ENCODE results near the gene PPP2R5E. TPM values are rescaled to one million over a fixed set of nuclear protein-coding genes. Genes with fewer than 3 reads are reported as not detected.

Gene PPP2R5E
- total RNA-seq, 3 donors from 2014 or later (not counting 1 experiment from before 2014, with no cell fraction given) = 57.4 to 64.1 (median 62.4) TPM

DNA sequence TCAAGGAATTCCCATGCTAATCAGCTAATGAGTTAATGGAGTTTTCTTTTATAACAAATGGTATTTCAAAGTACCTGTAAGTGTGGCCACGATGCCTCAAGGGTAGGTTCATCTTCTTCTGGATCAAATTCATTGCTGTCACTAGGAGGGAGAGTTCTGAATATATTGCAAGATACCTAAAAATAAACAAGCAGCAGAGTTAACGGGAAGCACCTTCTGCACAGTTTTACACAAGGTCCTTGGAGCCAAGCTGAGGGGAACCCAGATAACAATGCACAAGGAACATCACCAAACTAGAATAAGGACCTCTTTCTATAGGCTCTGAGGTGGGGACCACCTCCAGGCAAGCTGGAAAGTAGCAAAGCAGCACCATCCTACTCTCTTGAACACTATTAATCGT, 121.3 kb downstream of the PPP2R5E start:
- TF ChIP-seq, protein P1, sequence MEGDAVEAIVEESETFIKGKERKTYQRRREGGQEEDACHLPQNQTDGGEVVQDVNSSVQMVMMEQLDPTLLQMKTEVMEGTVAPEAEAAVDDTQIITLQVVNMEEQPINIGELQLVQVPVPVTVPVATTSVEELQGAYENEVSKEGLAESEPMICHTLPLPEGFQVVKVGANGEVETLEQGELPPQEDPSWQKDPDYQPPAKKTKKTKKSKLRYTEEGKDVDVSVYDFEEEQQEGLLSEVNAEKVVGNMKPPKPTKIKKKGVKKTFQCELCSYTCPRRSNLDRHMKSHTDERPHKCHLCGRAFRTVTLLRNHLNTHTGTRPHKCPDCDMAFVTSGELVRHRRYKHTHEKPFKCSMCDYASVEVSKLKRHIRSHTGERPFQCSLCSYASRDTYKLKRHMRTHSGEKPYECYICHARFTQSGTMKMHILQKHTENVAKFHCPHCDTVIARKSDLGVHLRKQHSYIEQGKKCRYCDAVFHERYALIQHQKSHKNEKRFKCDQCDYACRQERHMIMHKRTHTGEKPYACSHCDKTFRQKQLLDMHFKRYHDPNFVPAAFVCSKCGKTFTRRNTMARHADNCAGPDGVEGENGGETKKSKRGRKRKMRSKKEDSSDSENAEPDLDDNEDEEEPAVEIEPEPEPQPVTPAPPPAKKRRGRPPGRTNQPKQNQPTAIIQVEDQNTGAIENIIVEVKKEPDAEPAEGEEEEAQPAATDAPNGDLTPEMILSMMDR (IDR thresholded peaks at IDR 0.05) = no peak
- Histone ChIP-seq H3K4me1 (ENCODE audit: control insufficient read depth, insufficient read depth, low read length) (no peaks in the 10 kb centered on the region), H3K4me3 (ENCODE audit: low read length) (no peak overlapping the region), H3K9me3 (ENCODE audit: control insufficient read depth, insufficient read depth, low read length) (no peaks in the 10 kb centered on the region), H3K27me3 (ENCODE audit: control insufficient read depth, insufficient read depth, low read length) (no peaks in the 10 kb centered on the region), H3K27ac (ENCODE audit: low read length) (no peak overlapping the region), H3K36me3 (ENCODE audit: control insufficient read depth, insufficient read depth, low read length) (peaks cover 16% of the 10 kb centered on the region)
- ATAC-seq (no peak), DNase-seq (no peak)
- Mint-ChIP-seq H3K4me3 (no peak overlapping the region), H3K27ac (peak overlapping the region; percentile 28 to 53), H3K4me1 (peaks cover 20 to 23% of the 10 kb centered on the region in 2 donors), H3K9me3 (no peaks in the 10 kb centered on the region), H3K27me3 (ENCODE audit: low read depth in 2 of 2) (no peaks in the 10 kb centered on the region), H3K36me3 (no peaks in the 10 kb centered on the region)
- intact Hi-C loops (cut with micrococcal nuclease) = no loop called here
- WGBS (ENCODE audit: insufficient coverage) = 97% methylated on average over 3 of the region's 3 CpGs

DNA sequence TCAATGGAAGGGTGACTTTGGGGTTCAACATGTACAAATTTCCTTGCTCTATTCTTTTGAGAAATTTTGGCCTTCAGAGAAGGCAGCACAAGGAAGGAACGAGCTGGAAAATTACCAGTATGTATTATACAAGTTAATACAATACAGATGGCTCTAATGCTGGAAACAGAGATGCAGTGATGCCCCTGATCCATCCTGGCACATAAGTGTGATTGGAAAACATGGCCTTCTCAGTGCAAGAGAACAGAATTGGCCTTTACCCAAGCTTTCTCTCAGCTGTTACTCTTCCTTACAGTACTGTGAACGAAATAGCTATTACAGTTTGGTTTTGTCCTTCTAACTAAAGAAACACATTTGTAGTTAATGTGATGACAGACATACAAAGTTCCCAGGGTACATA, 122.0 kb downstream of the PPP2R5E start:
- Mint-ChIP-seq H3K4me1 (peaks cover 16 to 19% of the 10 kb centered on the region in 2 donors), H3K27ac (peak overlapping the region; percentile 28 to 53), H3K9me3 (no peaks in the 10 kb centered on the region), H3K27me3 (ENCODE audit: low read depth in 2 of 2) (no peaks in the 10 kb centered on the region), H3K4me3 (no peak overlapping the region), H3K36me3 (no peaks in the 10 kb centered on the region)
- Histone ChIP-seq H3K36me3 (ENCODE audit: control insufficient read depth, insufficient read depth, low read length) (peaks cover 16% of the 10 kb centered on the region), H3K4me3 (ENCODE audit: low read length) (no peak overlapping the region), H3K27ac (ENCODE audit: low read length) (no peak overlapping the region), H3K4me1 (ENCODE audit: control insufficient read depth, insufficient read depth, low read length) (no peaks in the 10 kb centered on the region), H3K9me3 (ENCODE audit: control insufficient read depth, insufficient read depth, low read length) (no peaks in the 10 kb centered on the region), H3K27me3 (ENCODE audit: control insufficient read depth, insufficient read depth, low read length) (no peaks in the 10 kb centered on the region)
- ATAC-seq (no peak), DNase-seq (no peak)
- TF ChIP-seq, protein P1 (IDR thresholded peaks at IDR 0.05) = no peak
- WGBS (ENCODE audit: insufficient coverage) = no CpG with 5 or more reads among the region's 2 CpGs
- intact Hi-C loops (cut with micrococcal nuclease) = no loop called here

DNA sequence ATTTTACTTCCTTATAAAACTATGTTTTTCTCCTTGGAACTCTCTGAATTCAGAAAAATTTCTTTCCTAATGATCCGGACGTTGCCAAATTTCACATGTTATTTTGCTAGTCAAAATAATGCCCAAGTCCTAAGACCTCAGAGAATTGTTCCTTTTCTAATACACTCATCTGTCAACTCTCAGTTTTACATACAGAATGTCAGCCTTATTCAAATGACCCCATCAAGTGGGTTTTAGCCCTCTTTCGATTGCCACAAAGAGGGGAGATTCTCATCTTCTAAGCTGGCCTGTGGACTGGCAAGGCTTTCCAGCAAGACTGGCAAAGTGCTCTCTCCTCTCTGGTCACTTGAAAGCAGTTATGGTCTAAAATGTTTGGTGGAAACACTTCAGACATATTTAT, 125.2 kb downstream of the PPP2R5E start:
- H3K9me3 Mint-ChIP-seq = no peaks in the 10 kb centered on the region
- no peak overlapping the region for H3K27ac ChIP-seq (ENCODE audit: low read length)
- no peaks in the 10 kb centered on the region for H3K36me3 Mint-ChIP-seq
- ATAC-seq (no peak), DNase-seq (no peak)
- intact Hi-C loops (cut with micrococcal nuclease) = no loop called here
- H3K4me3 ChIP-seq (ENCODE audit: low read length) = no peak overlapping the region
- no peaks in the 10 kb centered on the region for H3K4me1 ChIP-seq (ENCODE audit: control insufficient read depth, insufficient read depth, low read length)
- H3K36me3 ChIP-seq (ENCODE audit: control insufficient read depth, insufficient read depth, low read length) = peaks cover 19% of the 10 kb centered on the region
- H3K9me3 ChIP-seq (ENCODE audit: control insufficient read depth, insufficient read depth, low read length) = no peaks in the 10 kb centered on the region
- peaks cover 0 to 4% of the 10 kb centered on the region in 2 donors for H3K4me1 Mint-ChIP-seq
- H3K4me3 Mint-ChIP-seq = no peak overlapping the region
- TF ChIP-seq, protein P1 (IDR thresholded peaks at IDR 0.05) = no peak
- H3K27ac Mint-ChIP-seq = no peak overlapping the region
- WGBS (ENCODE audit: insufficient coverage) = 92% methylated on average over 3 of the region's 3 CpGs
- H3K27me3 Mint-ChIP-seq (ENCODE audit: low read depth in 2 of 2) = no peaks in the 10 kb centered on the region
- no peaks in the 10 kb centered on the region for H3K27me3 ChIP-seq (ENCODE audit: control insufficient read depth, insufficient read depth, low read length)

DNA sequence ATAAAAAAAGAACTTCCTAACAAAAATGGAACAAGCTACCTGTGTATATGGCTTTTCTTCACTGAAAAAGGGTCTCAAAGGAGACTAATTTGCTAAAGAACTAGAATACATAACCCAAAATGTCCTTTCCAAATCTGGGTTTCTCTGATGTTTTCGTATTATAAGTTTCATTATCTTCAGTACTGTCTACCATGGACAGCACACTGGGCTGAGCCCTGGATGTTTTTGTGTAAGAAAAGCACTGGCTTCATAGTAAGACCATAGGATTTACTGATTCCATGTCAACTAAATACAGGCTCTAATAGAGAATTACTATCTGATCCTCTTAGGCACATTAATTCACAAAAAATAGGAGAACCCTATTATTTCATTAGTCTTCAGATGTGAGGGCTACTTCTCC, 130.2 kb downstream of the PPP2R5E start:
- Histone ChIP-seq H3K9me3 (ENCODE audit: control insufficient read depth, insufficient read depth, low read length) (no peaks in the 10 kb centered on the region), H3K4me3 (ENCODE audit: low read length) (no peak overlapping the region), H3K27ac (ENCODE audit: low read length) (no peak overlapping the region), H3K36me3 (ENCODE audit: control insufficient read depth, insufficient read depth, low read length) (peaks cover 9% of the 10 kb centered on the region), H3K4me1 (ENCODE audit: control insufficient read depth, insufficient read depth, low read length) (no peaks in the 10 kb centered on the region), H3K27me3 (ENCODE audit: control insufficient read depth, insufficient read depth, low read length) (no peaks in the 10 kb centered on the region)
- Mint-ChIP-seq H3K36me3 (peaks cover 15% of the 10 kb centered on the region), H3K27ac (no peak overlapping the region), H3K4me3 (no peak overlapping the region), H3K4me1 (peaks cover 26 to 29% of the 10 kb centered on the region in 2 donors), H3K27me3 (ENCODE audit: low read depth in 2 of 2) (no peaks in the 10 kb centered on the region), H3K9me3 (no peaks in the 10 kb centered on the region)
- no peak for ATAC-seq
- 100% methylated on average over 1 of the region's 1 CpG for WGBS (ENCODE audit: insufficient coverage)
- intact Hi-C loops (cut with micrococcal nuclease) = no loop called here
- TF ChIP-seq, protein P1 (IDR thresholded peaks at IDR 0.05) = no peak
- DNase-seq = no peak

Data from natural killer cell (primary cell).